ENCODE results near the gene CHRM3. TPM values are rescaled to one million over a fixed set of nuclear protein-coding genes. Genes with fewer than 3 reads are reported as not detected.

The CHRM3 gene
- total and polyA plus RNA-seq, 11 donors, result 0.03 to 1.5 (median 0.27) TPM; not detected in 2

- Histone ChIP-seq H3K4me3 (peak overlapping the region in 11 of 12 donors; percentile 10 to 58 (median 51)), H3K9me3 (no peaks in the 10 kb centered on the region), H3K27me3 (peaks cover 3 to 85% (median 41%) of the 10 kb centered on the region in 9 donors), H3K36me3 (no peaks in the 10 kb centered on the region), H3K4me1 (peaks cover 0 to 21% (median 7%) of the 10 kb centered on the region in 12 donors), H3K27ac (peak overlapping the region in 1 of 12 donors; percentile 81)
- TF ChIP-seq POLR2A (IDR thresholded peaks at IDR 0.05), result no peak
- no peak for TF ChIP-seq CTCF (IDR thresholded peaks at IDR 0.05)
- no peak for ATAC-seq
- intact Hi-C loops (cut with DNase I), result no loop called here
- 1 to 3% (median 2%) methylated on average over 40 to 55 of the region's 55 CpGs for WGBS, 4 donors
- no peak for DNase-seq
Measured at GRCh38 chr1:239387304-239388158, 1.2 kb downstream of the CHRM3 start.

DNA sequence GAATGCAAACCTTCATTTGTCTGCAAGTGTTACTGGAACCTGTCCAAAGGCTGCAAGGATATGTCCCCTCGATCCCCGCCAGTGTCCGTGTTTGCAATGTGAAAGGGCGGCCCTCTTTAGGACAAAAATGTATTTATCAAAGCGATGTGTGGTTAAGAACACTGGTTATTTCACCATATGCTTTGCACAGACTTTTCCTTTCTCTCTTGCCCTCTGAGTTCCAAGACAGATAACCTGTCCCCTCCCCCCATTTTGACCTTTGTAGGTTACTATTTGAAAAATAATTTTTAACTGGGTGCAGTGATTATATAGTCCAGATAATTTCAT, 1.8 kb downstream of the CHRM3 start:
- intact Hi-C loops (cut with DNase I), result no loop called here
- Histone ChIP-seq H3K36me3 (no peaks in the 10 kb centered on the region), H3K27me3 (peaks cover 3 to 84% (median 41%) of the 10 kb centered on the region in 9 donors), H3K4me1 (peaks cover 0 to 21% (median 7%) of the 10 kb centered on the region in 12 donors), H3K9me3 (no peaks in the 10 kb centered on the region), H3K27ac (no peak overlapping the region), H3K4me3 (peak overlapping the region in 6 of 12 donors; percentile 40 to 58 (median 52))
- DNase-seq (no peak), ATAC-seq (no peak)
- TF ChIP-seq POLR2A (IDR thresholded peaks at IDR 0.05), result no peak
- TF ChIP-seq CTCF (IDR thresholded peaks at IDR 0.05), result no peak
- 10 to 17% (median 14%) methylated on average over 5 of the region's 5 CpGs for WGBS, 4 donors

DNA sequence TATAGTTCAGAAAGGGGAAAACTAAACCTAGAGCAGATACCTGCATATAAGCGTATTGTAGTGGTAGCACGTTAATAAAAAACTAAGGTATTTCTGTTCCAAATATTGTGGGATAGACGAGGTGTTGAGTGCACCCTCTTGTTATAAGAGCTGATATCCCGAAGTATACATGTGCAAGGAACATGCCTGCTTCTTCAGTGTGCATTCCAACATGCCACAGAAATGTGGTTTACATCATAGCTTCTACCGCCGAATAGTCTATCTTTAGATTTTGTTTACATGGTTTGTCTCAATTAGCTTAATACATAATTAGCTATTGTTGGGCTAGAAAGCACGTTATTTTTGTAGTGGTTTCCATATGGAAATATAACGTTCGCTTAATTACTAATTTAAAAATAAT, 2.2 kb downstream of the CHRM3 start:
- Histone ChIP-seq H3K27ac (no peak overlapping the region), H3K4me1 (peaks cover 0 to 21% (median 7%) of the 10 kb centered on the region in 12 donors), H3K27me3 (peaks cover 3 to 84% (median 41%) of the 10 kb centered on the region in 9 donors), H3K36me3 (no peaks in the 10 kb centered on the region), H3K9me3 (no peaks in the 10 kb centered on the region), H3K4me3 (peak overlapping the region in 1 of 12 donors; percentile 53)
- DNase-seq (no peak), ATAC-seq (no peak)
- TF ChIP-seq POLR2A (IDR thresholded peaks at IDR 0.05), result no peak
- no peak for TF ChIP-seq CTCF (IDR thresholded peaks at IDR 0.05)
- 53 to 66% (median 58%) methylated on average over 9 of the region's 9 CpGs for WGBS, 4 donors
- intact Hi-C loops (cut with DNase I), result no loop called here

DNA sequence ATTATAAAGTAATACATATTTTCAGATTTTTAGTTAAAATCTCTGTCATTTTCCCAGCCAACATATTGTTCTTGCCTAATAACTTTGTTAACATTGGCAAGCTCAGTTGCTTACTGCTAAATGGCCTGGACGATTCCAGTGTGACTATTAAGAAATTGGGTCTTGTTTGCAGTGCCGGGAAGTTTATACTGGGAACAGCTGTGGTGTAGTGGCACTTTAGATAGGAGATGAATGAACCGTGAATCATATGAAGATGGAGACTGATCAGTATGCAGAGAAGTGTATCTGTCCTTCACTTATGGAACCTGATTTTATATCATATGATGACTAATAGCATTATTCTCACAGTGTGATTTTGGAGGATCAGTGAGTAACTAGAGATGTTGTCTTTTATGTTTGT, 3.3 kb downstream of the CHRM3 start:
- intact Hi-C loops (cut with DNase I), result no loop called here
- Histone ChIP-seq H3K9me3 (no peaks in the 10 kb centered on the region), H3K36me3 (no peaks in the 10 kb centered on the region), H3K4me1 (peaks cover 0 to 21% (median 7%) of the 10 kb centered on the region in 12 donors), H3K4me3 (no peak overlapping the region), H3K27me3 (peaks cover 3 to 74% (median 37%) of the 10 kb centered on the region in 9 donors), H3K27ac (no peak overlapping the region)
- TF ChIP-seq CTCF (IDR thresholded peaks at IDR 0.05) (no peak), POLR2A (IDR thresholded peaks at IDR 0.05) (no peak)
- DNase-seq, result no peak
- no peak for ATAC-seq
- WGBS, 4 donors, result 42 to 58% (median 53%) methylated on average over 3 of the region's 3 CpGs
